Testis (tissue), 3 donors: Measurements from ENCODE around the gene PSMD8. TPM values are rescaled to one million over a fixed set of nuclear protein-coding genes. Genes with fewer than 3 reads are reported as not detected.

Experiments
- DNase-seq: peaks from one replicate; pipeline ENCODE4 v3.0.0-alpha.2; 2019
- H3K27ac ChIP-seq, 2 donors: fragments of 200-600 bp; sonication (generic); one replicate each; pipeline ENCODE4 v1.5.1; 2019
- H3K27me3 ChIP-seq: fragments of 200-600 bp; sonication (generic); one replicate; pipeline ENCODE4 v1.5.1; 2019
- H3K36me3 ChIP-seq: fragments of 200-600 bp; sonication (generic); one replicate; pipeline ENCODE4 v1.5.1; 2017; ENCODE audit warnings: low read depth; ENCODE audit errors: missing control alignments
- H3K4me1 ChIP-seq: fragments of 200-600 bp; sonication (generic); one replicate; pipeline ENCODE4 v1.5.1; 2019
- H3K4me3 ChIP-seq, 2 donors: fragments of 200-600 bp; sonication (generic); one replicate each; pipeline ENCODE4 v1.5.1; 2017 to 2019
- H3K9me3 ChIP-seq: fragments of 200-600 bp; sonication (generic); one replicate; pipeline ENCODE4 v1.5.1; 2017
- CTCF ChIP-seq, 3 experiments: fragments of 450-650 bp in 2 of 3; fragments of 200-600 bp in 1 of 3; sonication (generic) in 1 of 3; IDR thresholded peaks; one replicate each; pipeline ENCODE4 v1.5.1; 2016 to 2019; ENCODE audit warnings: antibody characterized with exemption in 3 of 3, mild to moderate bottlenecking in 2 of 3, moderate library complexity in 1 of 3
- POLR2A ChIP-seq: fragments of 450-650 bp; IDR thresholded peaks from one replicate; pipeline ENCODE4 v1.6.1; 2017; ENCODE audit warnings: antibody characterized with exemption, mild to moderate bottlenecking, moderate library complexity
- WGBS, 2 donors: methylation state at CpG; one replicate each; pipeline ENCODE4 v1.1.5; 2018; 5-methylcytosine and 5-hydroxymethylcytosine counted together
- intact Hi-C: fragments of 100-400 bp; cut with DNase I; formaldehyde crosslinking; loops from one replicate; pipeline ENCODE4 v1.15.1; 2023; ENCODE audit warnings: low total_unique reads
- polyA plus RNA-seq: library from polyadenylated mRNA; stranded (reverse); fragments of 350-450 nt; fragmentation: Illumina TruSeq; extraction: RNeasy Lipid Tissue Mini Kit (QIAGEN cat#74804); gene quantifications from one replicate; pipeline ENCODE4 v1.2.3, GENCODE V29; 2014; ENCODE audit warnings: low read depth, low replicate concordance; ENCODE audit not compliant: insufficient read depth
- total RNA-seq, 2 donors: library from RNA; depleted of rRNA; stranded (reverse); fragments of >200 nt; gene quantifications; one replicate each; pipeline ENCODE4 v1.2.3, GENCODE V29; 2016

Gene PSMD8
- total and polyA plus RNA-seq, 3 donors from 2014 or later: 244 to 373 (median 265) TPM

- no peak for TF ChIP-seq POLR2A
- no peak for TF ChIP-seq CTCF (IDR thresholded peaks at IDR 0.05)
- WGBS, 2 donors: 77 to 85% methylated on average over 8 of the region's 8 CpGs
- H3K27me3 ChIP-seq: no peaks in the 10 kb centered on the region
- no peaks in the 10 kb centered on the region for H3K9me3 ChIP-seq
- no peak overlapping the region for H3K4me3 ChIP-seq
- no peaks in the 10 kb centered on the region for H3K36me3 ChIP-seq
- intact Hi-C loops: no loop called here
- no peak overlapping the region for H3K27ac ChIP-seq
- no peak for DNase-seq
- H3K4me1 ChIP-seq: peaks cover 4% of the 10 kb centered on the region
Measured at GRCh38 chr19:38417146-38417543, 42.8 kb downstream of the PSMD8 start.

- intact Hi-C loops: no loop called here
- Histone ChIP-seq H3K4me3 (peak overlapping the region; percentile 29 to 49), H3K27me3 (no peaks in the 10 kb centered on the region), H3K9me3 (no peaks in the 10 kb centered on the region), H3K36me3 (no peaks in the 10 kb centered on the region), H3K27ac (no peak overlapping the region), H3K4me1 (peaks cover 4% of the 10 kb centered on the region)
- peak; percentile 54 for DNase-seq
- WGBS, 2 donors: 8 to 11% methylated on average over 24 to 49 of the region's 49 CpGs
- no peak for TF ChIP-seq CTCF (IDR thresholded peaks at IDR 0.05)
- no peak for TF ChIP-seq POLR2A
Measured at GRCh38 chr19:38417544-38418506, 43.5 kb downstream of the PSMD8 start.

- DNase-seq: no peak
- peaks cover 4% of the 10 kb centered on the region for H3K4me1 ChIP-seq
- WGBS, 2 donors: 92 to 95% methylated on average over 3 to 9 of the region's 9 CpGs
- H3K9me3 ChIP-seq: no peaks in the 10 kb centered on the region
- intact Hi-C loops: no loop called here
- no peaks in the 10 kb centered on the region for H3K36me3 ChIP-seq
- no peak overlapping the region for H3K4me3 ChIP-seq
- H3K27ac ChIP-seq: no peak overlapping the region
- no peak for TF ChIP-seq CTCF (IDR thresholded peaks at IDR 0.05)
- TF ChIP-seq POLR2A: no peak
- H3K27me3 ChIP-seq: no peaks in the 10 kb centered on the region
Measured at GRCh38 chr19:38420935-38421334, 46.6 kb downstream of the PSMD8 start.

GRCh38 chr19:38421856-38422255, 47.5 kb downstream of the PSMD8 start:
- peaks cover 4% of the 10 kb centered on the region for H3K4me1 ChIP-seq
- WGBS, 2 donors: 73 to 85% methylated on average over 13 to 14 of the region's 14 CpGs
- no peaks in the 10 kb centered on the region for H3K27me3 ChIP-seq
- H3K9me3 ChIP-seq: no peaks in the 10 kb centered on the region
- H3K4me3 ChIP-seq: no peak overlapping the region
- TF ChIP-seq POLR2A (no peak), CTCF (IDR thresholded peaks at IDR 0.05) (no peak)
- H3K36me3 ChIP-seq: no peaks in the 10 kb centered on the region
- DNase-seq: no peak
- H3K27ac ChIP-seq: no peak overlapping the region
- intact Hi-C loops: no loop called here
